ENCODE results near the gene EIF2S2. TPM values are rescaled to one million over a fixed set of nuclear protein-coding genes. Genes with fewer than 3 reads are reported as not detected.
A peak's percentile ranks its signal among the peaks of the same experiment; 100 is the strongest.

Gene EIF2S2
- polyA plus RNA-seq, 3 donors from 2014 or later, result 19.9 to 22.9 (median 20.7) TPM

- DNase-seq, result no peak
- Mint-ChIP-seq H3K36me3 (peaks cover 0 to 6% (median 4%) of the 10 kb centered on the region in 3 donors), H3K4me1 (peaks cover 61 to 73% of the 10 kb centered on the region in 2 donors), H3K27me3 (ENCODE audit: low read depth in 3 of 3) (peaks cover 9 to 16% (median 10%) of the 10 kb centered on the region in 3 donors), H3K9me3 (no peaks in the 10 kb centered on the region), H3K27ac (peak overlapping the region; percentile 85 to 98 (median 94)), H3K4me3 (peak overlapping the region; percentile 87 to 97 (median 97))
These were observed 1.9 kb downstream of the EIF2S2 start for GRCh38 chr20:34110025-34110744.

GRCh38 chr20:34109442-34109841 lies 2.6 kb downstream of the EIF2S2 start:
- peak overlapping the region in 5 of 6 donors; percentile 7 to 94 (median 74) for H3K27ac Mint-ChIP-seq
- no peak for DNase-seq
- peaks cover 9 to 16% (median 10%) of the 10 kb centered on the region in 3 donors for H3K27me3 Mint-ChIP-seq (ENCODE audit: low read depth in 3 of 3)
- no peaks in the 10 kb centered on the region for H3K9me3 Mint-ChIP-seq
- H3K4me3 Mint-ChIP-seq, result peak overlapping the region in 3 of 5 donors; percentile 7 to 35 (median 34)
- peaks cover 64 to 80% of the 10 kb centered on the region in 2 donors for H3K4me1 Mint-ChIP-seq
- peaks cover 0 to 13% (median 9%) of the 10 kb centered on the region in 3 donors for H3K36me3 Mint-ChIP-seq

GRCh38 chr20:34108616-34109174 lies 3.3 kb downstream of the EIF2S2 start:
- Mint-ChIP-seq H3K4me1 (peaks cover 66 to 87% of the 10 kb centered on the region in 2 donors), H3K27ac (peak overlapping the region in 4 of 6 donors; percentile 48 to 94 (median 66)), H3K36me3 (peaks cover 0 to 20% (median 14%) of the 10 kb centered on the region in 3 donors), H3K4me3 (peak overlapping the region in 3 of 5 donors; percentile 17 to 35 (median 25)), H3K27me3 (ENCODE audit: low read depth in 3 of 3) (peaks cover 9 to 16% (median 10%) of the 10 kb centered on the region in 3 donors), H3K9me3 (no peaks in the 10 kb centered on the region)
- no peak for DNase-seq

GRCh38 chr20:34105978-34106675 lies 5.9 kb downstream of the EIF2S2 start:
- Mint-ChIP-seq H3K4me1 (peaks cover 60 to 87% of the 10 kb centered on the region in 2 donors), H3K27me3 (ENCODE audit: low read depth in 3 of 3) (peaks cover 3 to 6% (median 4%) of the 10 kb centered on the region in 3 donors), H3K36me3 (peaks cover 0 to 28% (median 22%) of the 10 kb centered on the region in 3 donors), H3K27ac (peak overlapping the region in 3 of 6 donors; percentile 34 to 82 (median 70)), H3K4me3 (no peak overlapping the region), H3K9me3 (no peaks in the 10 kb centered on the region)
- DNase-seq, result no peak

- Mint-ChIP-seq H3K9me3 (no peaks in the 10 kb centered on the region), H3K4me1 (peaks cover 47 to 72% of the 10 kb centered on the region in 2 donors)
These were observed 8.0 kb downstream of the EIF2S2 start for GRCh38 chr20:34104059-34104458.

GRCh38 chr20:34102342-34102741 lies 9.7 kb downstream of the EIF2S2 start:
- no peaks in the 10 kb centered on the region for H3K9me3 Mint-ChIP-seq
- no peak overlapping the region for H3K4me3 Mint-ChIP-seq
- no peak for DNase-seq
- H3K27ac Mint-ChIP-seq, result peak overlapping the region in 5 of 6 donors; percentile 21 to 76 (median 45)
- H3K36me3 Mint-ChIP-seq, result peaks cover 5 to 42% (median 32%) of the 10 kb centered on the region in 3 donors
- H3K4me1 Mint-ChIP-seq, result peaks cover 31 to 55% of the 10 kb centered on the region in 2 donors
- H3K27me3 Mint-ChIP-seq (ENCODE audit: low read depth in 3 of 3), result peaks cover 0 to 3% (median 2%) of the 10 kb centered on the region in 3 donors

More at GRCh38 chr20:34104059-34104458, 8.0 kb downstream of the EIF2S2 start:
- H3K36me3 Mint-ChIP-seq, result peaks cover 5 to 37% (median 31%) of the 10 kb centered on the region in 3 donors
- peak overlapping the region in 4 of 6 donors; percentile 17 to 74 (median 40) for H3K27ac Mint-ChIP-seq
- DNase-seq, result no peak
- H3K27me3 Mint-ChIP-seq (ENCODE audit: low read depth in 3 of 3), result peaks cover 0 to 3% (median 2%) of the 10 kb centered on the region in 3 donors
- no peak overlapping the region for H3K4me3 Mint-ChIP-seq

GRCh38 chr20:34100576-34100975 lies 11.5 kb downstream of the EIF2S2 start:
- H3K27me3 Mint-ChIP-seq (ENCODE audit: low read depth in 3 of 3), result peaks cover 0 to 3% (median 0%) of the 10 kb centered on the region in 3 donors
- DNase-seq, result no peak
- peak overlapping the region in 3 of 6 donors; percentile 12 to 41 (median 13) for H3K27ac Mint-ChIP-seq
- no peak overlapping the region for H3K4me3 Mint-ChIP-seq
- peaks cover 18 to 37% of the 10 kb centered on the region in 2 donors for H3K4me1 Mint-ChIP-seq
- no peaks in the 10 kb centered on the region for H3K9me3 Mint-ChIP-seq
- peaks cover 5 to 57% (median 47%) of the 10 kb centered on the region in 3 donors for H3K36me3 Mint-ChIP-seq

- DNase-seq, result no peak
- Mint-ChIP-seq H3K27ac (peak overlapping the region in 2 of 6 donors; percentile 40 to 46), H3K27me3 (ENCODE audit: low read depth in 3 of 3) (peaks cover 0 to 3% (median 0%) of the 10 kb centered on the region in 3 donors), H3K36me3 (peaks cover 5 to 52% (median 41%) of the 10 kb centered on the region in 3 donors), H3K9me3 (no peaks in the 10 kb centered on the region), H3K4me3 (no peak overlapping the region), H3K4me1 (peaks cover 10 to 28% of the 10 kb centered on the region in 2 donors)
These were observed 12.4 kb downstream of the EIF2S2 start for GRCh38 chr20:34099675-34100074.

- Mint-ChIP-seq H3K27me3 (ENCODE audit: low read depth in 3 of 3) (peaks cover 0 to 3% (median 0%) of the 10 kb centered on the region in 3 donors), H3K27ac (peak overlapping the region in 1 of 6 donors; percentile 21), H3K9me3 (no peaks in the 10 kb centered on the region), H3K4me1 (peaks cover 7 to 26% of the 10 kb centered on the region in 2 donors), H3K4me3 (no peak overlapping the region), H3K36me3 (peaks cover 5 to 50% (median 40%) of the 10 kb centered on the region in 3 donors)
- DNase-seq, result no peak
These were observed 13.5 kb downstream of the EIF2S2 start for GRCh38 chr20:34098570-34098969.

- DNase-seq, result no peak
- peaks cover 0 to 2% (median 2%) of the 10 kb centered on the region in 3 donors for H3K27me3 Mint-ChIP-seq (ENCODE audit: low read depth in 3 of 3)
- H3K9me3 Mint-ChIP-seq, result no peaks in the 10 kb centered on the region
- peaks cover 5 to 60% (median 39%) of the 10 kb centered on the region in 3 donors for H3K36me3 Mint-ChIP-seq
- H3K27ac Mint-ChIP-seq, result peak overlapping the region in 4 of 6 donors; percentile 17 to 77 (median 76)
- H3K4me1 Mint-ChIP-seq, result peaks cover 4 to 17% of the 10 kb centered on the region in 2 donors
- H3K4me3 Mint-ChIP-seq, result no peak overlapping the region
These were observed 15.2 kb downstream of the EIF2S2 start for GRCh38 chr20:34096699-34097444.

GRCh38 chr20:34095825-34096224 lies 16.2 kb downstream of the EIF2S2 start:
- no peaks in the 10 kb centered on the region for H3K9me3 Mint-ChIP-seq
- peaks cover 4 to 61% (median 44%) of the 10 kb centered on the region in 3 donors for H3K36me3 Mint-ChIP-seq
- H3K27ac Mint-ChIP-seq, result peak overlapping the region in 1 of 6 donors; percentile 43
- no peak overlapping the region for H3K4me3 Mint-ChIP-seq
- no peak for DNase-seq
- peaks cover 0 to 2% (median 2%) of the 10 kb centered on the region in 3 donors for H3K27me3 Mint-ChIP-seq (ENCODE audit: low read depth in 3 of 3)
- H3K4me1 Mint-ChIP-seq, result peaks cover 4 to 17% of the 10 kb centered on the region in 2 donors

- Mint-ChIP-seq H3K9me3 (no peaks in the 10 kb centered on the region), H3K4me3 (no peak overlapping the region), H3K27me3 (ENCODE audit: low read depth in 3 of 3) (peaks cover 0 to 2% (median 0%) of the 10 kb centered on the region in 3 donors), H3K27ac (peak overlapping the region in 4 of 6 donors; percentile 1 to 81 (median 46)), H3K4me1 (peaks cover 0 to 12% of the 10 kb centered on the region in 2 donors), H3K36me3 (peaks cover 0 to 66% (median 39%) of the 10 kb centered on the region in 3 donors)
- DNase-seq, result no peak
These were observed 18.1 kb downstream of the EIF2S2 start for GRCh38 chr20:34093895-34094294.

Measured in immature natural killer cell (primary cell).